Mammary epithelial cell (primary cell): ENCODE results near the gene CERCAM.

Source experiments
- EZH2 ChIP-seq: IDR thresholded peaks from 2 replicates; pipeline ENCODE4 v1.6.1; 2012; ENCODE audit warnings: low read length, inconsistent platforms, borderline replicate concordance
- TF ChIP-seq, protein P1 (sequence below), 2 donors: IDR thresholded peaks in 1 of 2; conservative IDR thresholded peaks in 1 of 2; 2 replicates each; pipeline ENCODE4 v1.5.1; 2011 to 2012; ENCODE audit warnings: inconsistent platforms in 2 of 2, low read length in 2 of 2, mild to moderate bottlenecking in 2 of 2, control low read depth in 1 of 2, low read depth in 1 of 2; ENCODE audit not compliant: insufficient read depth in 1 of 2; ENCODE audit errors: extremely low read depth in 1 of 2

DNA sequence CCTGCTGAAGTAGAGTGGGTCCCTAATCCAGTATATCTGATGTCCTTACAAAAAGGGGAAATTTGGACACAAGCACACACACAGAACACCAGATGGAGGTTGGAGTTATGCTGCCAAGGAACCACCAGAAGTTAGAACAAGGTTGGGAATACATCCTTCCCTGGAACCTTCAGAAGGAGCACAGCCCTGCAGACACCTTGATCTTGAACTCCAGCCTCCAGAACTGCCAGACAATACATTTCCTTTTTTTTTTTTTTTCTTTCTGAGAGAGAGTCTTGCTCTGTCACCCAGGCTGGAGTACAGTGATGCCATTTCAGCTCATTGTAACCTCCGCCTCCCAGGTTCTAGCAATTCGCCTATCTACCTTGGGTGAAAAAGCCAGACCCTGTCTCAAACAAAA is 28.1 kb downstream of the CERCAM start:
- TF ChIP-seq, protein P1, sequence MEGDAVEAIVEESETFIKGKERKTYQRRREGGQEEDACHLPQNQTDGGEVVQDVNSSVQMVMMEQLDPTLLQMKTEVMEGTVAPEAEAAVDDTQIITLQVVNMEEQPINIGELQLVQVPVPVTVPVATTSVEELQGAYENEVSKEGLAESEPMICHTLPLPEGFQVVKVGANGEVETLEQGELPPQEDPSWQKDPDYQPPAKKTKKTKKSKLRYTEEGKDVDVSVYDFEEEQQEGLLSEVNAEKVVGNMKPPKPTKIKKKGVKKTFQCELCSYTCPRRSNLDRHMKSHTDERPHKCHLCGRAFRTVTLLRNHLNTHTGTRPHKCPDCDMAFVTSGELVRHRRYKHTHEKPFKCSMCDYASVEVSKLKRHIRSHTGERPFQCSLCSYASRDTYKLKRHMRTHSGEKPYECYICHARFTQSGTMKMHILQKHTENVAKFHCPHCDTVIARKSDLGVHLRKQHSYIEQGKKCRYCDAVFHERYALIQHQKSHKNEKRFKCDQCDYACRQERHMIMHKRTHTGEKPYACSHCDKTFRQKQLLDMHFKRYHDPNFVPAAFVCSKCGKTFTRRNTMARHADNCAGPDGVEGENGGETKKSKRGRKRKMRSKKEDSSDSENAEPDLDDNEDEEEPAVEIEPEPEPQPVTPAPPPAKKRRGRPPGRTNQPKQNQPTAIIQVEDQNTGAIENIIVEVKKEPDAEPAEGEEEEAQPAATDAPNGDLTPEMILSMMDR (conservative IDR thresholded peaks at IDR 0.05 in 1 of 2, IDR thresholded peaks at IDR 0.05 in 1 of 2; ENCODE audit: extremely low read depth in 1 of 2, insufficient read depth in 1 of 2, low read depth in 1 of 2, low read length in 2 of 2), result no peak
- no peak for TF ChIP-seq EZH2
